Measurements from ENCODE around the gene BMPR1A.

DNA sequence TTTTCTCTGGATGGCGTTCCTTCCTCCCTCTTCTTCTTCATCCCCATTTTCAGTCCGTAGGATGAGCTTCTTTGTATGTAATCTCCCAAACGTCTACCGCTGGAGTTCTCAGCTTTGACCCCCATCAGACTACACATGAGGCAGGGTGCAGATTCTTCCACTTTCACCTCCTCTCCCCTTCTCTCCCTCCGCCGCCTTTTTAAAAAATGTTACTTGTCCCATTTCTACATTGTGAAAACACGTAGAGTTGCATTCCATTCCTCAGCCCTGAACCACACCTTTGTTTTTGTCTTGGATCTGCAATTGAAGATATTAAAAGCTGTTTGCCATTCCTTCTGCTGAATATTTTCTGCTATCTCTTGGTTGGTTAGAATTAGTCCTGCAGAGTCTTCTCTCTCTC lies 218.1 kb downstream of the BMPR1A start:
- TF ChIP-seq POLR2A (IDR thresholded peaks at IDR 0.05; ENCODE audit: low read length) (no peak), GATA1 (IDR thresholded peaks at IDR 0.05; ENCODE audit: low read depth, low read length) (no peak)
